K562 (cell line): ENCODE results near the gene SPACA9. TPM values are rescaled to one million over a fixed set of nuclear protein-coding genes. Genes with fewer than 3 reads are reported as not detected.

Experiments
- BRD9 ChIP-seq: fragments of 450-650 bp; IDR thresholded peaks from 2 replicates; pipeline ENCODE4 v1.6.1; 2018; ENCODE audit warnings: low read depth; ENCODE audit not compliant: partially characterized antibody
- DPF2 ChIP-seq: fragments of 450-650 bp; IDR thresholded peaks from 2 replicates; pipeline ENCODE4 v1.6.1; 2016
- E2F4 ChIP-seq: sonication (generic); formaldehyde crosslinking; IDR thresholded peaks from 2 replicates; pipeline ENCODE4 v1.8.0; 2022; ENCODE audit warnings: mild to moderate bottlenecking, low read depth, missing genetic modification reagents
- ELF1 ChIP-seq: fragments of 200-800 bp; sonication (Bioruptor generic); IDR thresholded peaks from 2 replicates; pipeline ENCODE4 v1.6.1; 2016; ENCODE audit warnings: missing genetic modification characterization, missing compliant biosample characterization
- EZH2 ChIP-seq: IDR thresholded peaks from 2 replicates; pipeline ENCODE4 v1.6.1; 2012; ENCODE audit warnings: low read depth, mild to moderate bottlenecking, inconsistent platforms, low read length, borderline replicate concordance
- FOXK1 ChIP-seq: sonication (generic); formaldehyde crosslinking; IDR thresholded peaks from 2 replicates; pipeline ENCODE4 v1.8.0; 2022; ENCODE audit warnings: missing genetic modification reagents, mild to moderate bottlenecking, borderline replicate concordance
- GTF2E2 ChIP-seq: fragments of 200-800 bp; sonication (Bioruptor generic); IDR thresholded peaks from 2 replicates; pipeline ENCODE4 v1.6.1; 2016; ENCODE audit warnings: missing genetic modification characterization, missing compliant biosample characterization
- ILK ChIP-seq: fragments of 450-650 bp; IDR thresholded peaks from 2 replicates; pipeline ENCODE4 v1.6.1; 2016; ENCODE audit warnings: missing genetic modification characterization, low read depth, mild to moderate bottlenecking, missing compliant biosample characterization, moderate library complexity, borderline replicate concordance
- L3MBTL2 ChIP-seq: fragments of 450-650 bp; IDR thresholded peaks from 2 replicates; pipeline ENCODE4 v1.6.1; 2016; ENCODE audit warnings: mild to moderate bottlenecking, moderate library complexity
- LARP7 ChIP-seq: fragments of 450-650 bp; IDR thresholded peaks from 2 replicates; pipeline ENCODE4 v1.6.1; 2016
- MAFK ChIP-seq: IDR thresholded peaks from 2 replicates; pipeline ENCODE4 v1.6.1; 2011; ENCODE audit warnings: low read length, improper control_type of control experiment
- MTA1 ChIP-seq: fragments of 450-650 bp; IDR thresholded peaks from 2 replicates; pipeline ENCODE4 v1.6.1; 2017; ENCODE audit warnings: borderline replicate concordance
- NFRKB ChIP-seq: fragments of 450-650 bp; IDR thresholded peaks from 2 replicates; pipeline ENCODE4 v1.6.1; 2016; ENCODE audit warnings: low read depth
- NR2F6 ChIP-seq: fragments of 450-650 bp; formaldehyde crosslinking; IDR thresholded peaks from 2 replicates; pipeline ENCODE4 v1.4.0; 2020; ENCODE audit warnings: mild to moderate bottlenecking
- POLR2B ChIP-seq: fragments of 450-650 bp; IDR thresholded peaks from 2 replicates; pipeline ENCODE4 v1.6.1; 2018; ENCODE audit warnings: low read depth; ENCODE audit not compliant: partially characterized antibody
- RUNX1 ChIP-seq: sonication (generic); IDR thresholded peaks from 2 replicates; pipeline ENCODE4 v1.6.1; 2016; ENCODE audit warnings: antibody characterized with exemption, low read depth
- SRSF9 ChIP-seq: fragments of 200-400 bp; formaldehyde crosslinking; IDR thresholded peaks from 2 replicates; pipeline ENCODE4 v1.6.1; 2017; ENCODE audit warnings: low read depth, low read length, borderline replicate concordance
- WHSC1 ChIP-seq: IDR thresholded peaks from one replicate; pipeline ENCODE4 v1.6.1; 2012; ENCODE audit warnings: low read length, control low read depth, inconsistent platforms
- ZC3H4 ChIP-seq: sonication (generic); formaldehyde crosslinking; IDR thresholded peaks from 2 replicates; pipeline ENCODE4 v1.9.0; 2021; ENCODE audit warnings: missing genetic modification reagents, borderline replicate concordance
- ZNF140 ChIP-seq: fragments of 250-450 bp; sonication (Bioruptor Pico); IDR thresholded peaks from 2 replicates; pipeline ENCODE4 v1.8.0; 2021; ENCODE audit warnings: moderate library complexity, mild to moderate bottlenecking, inconsistent platforms
- ZNF184 ChIP-seq: sonication (generic); formaldehyde crosslinking; IDR thresholded peaks from 2 replicates; pipeline ENCODE4 v1.5.0; 2020; ENCODE audit warnings: missing genetic modification reagents
- polyA plus RNA-seq, 8 experiments: library from polyadenylated mRNA; depleted of rRNA in 4 of 8; stranded (reverse) in 5 of 8; unstranded in 3 of 8; fragments of >200 nt; fragmentation: Nextera tagmentation in 2 of 8; fragmentation: Illumina TruSeq in 1 of 8; extraction: Ambion mirVana in 2 of 8; extraction: Trizol in 1 of 8; gene quantifications; 2 replicates each; pipeline versions ENCODE4 v1.2.1 to v1.2.3, GENCODE V29; 2011 to 2014; ENCODE audit warnings: inconsistent platforms in 1 of 8, missing spikeins in 1 of 8
- total RNA-seq, 7 experiments: library from RNA; depleted of rRNA in 6 of 7; stranded (reverse); fragments of >200 nt in 6 of 7; fragmentation: Illumina TruSeq in 2 of 7; extraction: Trizol in 2 of 7; gene quantifications; 2 replicates each; pipeline versions ENCODE4 v1.2.1 to v1.2.3, GENCODE V29; 2011 to 2021; ENCODE audit warnings: low replicate concordance in 1 of 7
- TF ChIP-seq, protein P1 (sequence below): fragments of 450-650 bp; formaldehyde crosslinking; IDR thresholded peaks from 2 replicates; pipeline ENCODE4 v1.4.0; 2020; ENCODE audit warnings: mild to moderate bottlenecking, moderate library complexity
- TF ChIP-seq, protein P2 (sequence below): sonication (generic); formaldehyde crosslinking; IDR thresholded peaks from 2 replicates; pipeline ENCODE4 v1.8.0; 2022; ENCODE audit warnings: mild to moderate bottlenecking, missing genetic modification reagents

The SPACA9 gene
- total and polyA plus RNA-seq, 9 of the 15 experiments (the other 6 are each of a cell fraction or from before 2014, with no cell fraction given), result 0.06 to 0.51 (median 0.36) TPM

DNA sequence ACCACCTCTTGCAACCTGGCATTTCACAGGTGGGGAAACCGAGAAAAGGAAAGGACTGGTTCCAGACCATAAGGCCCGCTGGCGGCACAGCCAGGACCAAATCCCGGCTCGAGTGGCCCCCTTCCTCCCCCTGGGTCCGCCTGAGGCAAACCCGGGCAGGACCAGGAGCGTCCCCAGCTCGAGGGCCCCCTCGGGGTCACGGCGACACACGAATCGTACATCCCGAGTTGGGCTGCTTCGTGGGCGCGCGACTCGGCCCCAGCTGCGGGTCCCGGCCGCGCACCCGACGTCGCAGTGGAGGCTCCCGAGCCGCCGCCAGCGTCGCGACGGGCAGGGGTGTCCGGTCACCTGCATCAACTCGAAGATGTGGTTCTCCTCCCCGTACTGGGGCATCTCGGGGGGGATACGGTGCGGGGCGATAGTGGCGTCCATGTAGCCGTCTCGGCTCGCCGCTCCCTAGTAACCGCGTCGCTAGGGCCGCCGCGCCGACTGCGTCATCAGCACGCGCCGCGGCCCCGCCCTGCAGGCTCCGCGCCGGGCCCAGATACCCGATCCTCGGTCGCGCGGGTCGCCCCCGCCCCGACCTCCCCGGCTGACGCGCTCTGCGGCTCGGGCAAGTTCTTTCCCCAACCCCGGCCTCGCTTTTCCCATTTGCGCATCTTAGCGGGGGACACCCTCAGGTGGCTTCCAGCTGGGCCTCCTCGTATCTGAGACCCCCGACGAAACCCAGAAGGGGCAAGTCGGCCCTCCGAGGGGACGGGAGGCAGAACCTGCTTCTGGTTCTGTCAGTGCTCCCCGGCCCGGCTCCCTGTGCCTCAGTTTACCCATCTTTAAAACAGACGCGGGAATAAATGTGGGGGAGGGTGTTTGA, 639 bp upstream of the SPACA9 start, which contains the start of gene AK8 (continued):
- TF ChIP-seq NR2F6 (CRISPR knock-in tag), result no peak
- TF ChIP-seq FOXK1 (CRISPR knock-in tag), result no peak
- TF ChIP-seq RUNX1, result no peak
- peak; percentile 97 for TF ChIP-seq MTA1
- no peak for TF ChIP-seq ILK
- TF ChIP-seq WHSC1, result no peak
- TF ChIP-seq E2F4 (CRISPR knock-in tag), result no peak
- peak; percentile 49 for TF ChIP-seq L3MBTL2
- 0 out of 2 replicates have a peak, but pooled peaks have one; percentile 48 for TF ChIP-seq LARP7
- no peak for TF ChIP-seq EZH2
- TF ChIP-seq NFRKB, result no peak
- TF ChIP-seq ELF1 (tag), result no peak
- TF ChIP-seq ZC3H4 (CRISPR knock-in tag), result no peak
- TF ChIP-seq BRD9, result no peak
- TF ChIP-seq ZNF184 (CRISPR knock-in tag), result no peak
- no peak for TF ChIP-seq MAFK
- no peak for TF ChIP-seq DPF2
- TF ChIP-seq, protein P1, sequence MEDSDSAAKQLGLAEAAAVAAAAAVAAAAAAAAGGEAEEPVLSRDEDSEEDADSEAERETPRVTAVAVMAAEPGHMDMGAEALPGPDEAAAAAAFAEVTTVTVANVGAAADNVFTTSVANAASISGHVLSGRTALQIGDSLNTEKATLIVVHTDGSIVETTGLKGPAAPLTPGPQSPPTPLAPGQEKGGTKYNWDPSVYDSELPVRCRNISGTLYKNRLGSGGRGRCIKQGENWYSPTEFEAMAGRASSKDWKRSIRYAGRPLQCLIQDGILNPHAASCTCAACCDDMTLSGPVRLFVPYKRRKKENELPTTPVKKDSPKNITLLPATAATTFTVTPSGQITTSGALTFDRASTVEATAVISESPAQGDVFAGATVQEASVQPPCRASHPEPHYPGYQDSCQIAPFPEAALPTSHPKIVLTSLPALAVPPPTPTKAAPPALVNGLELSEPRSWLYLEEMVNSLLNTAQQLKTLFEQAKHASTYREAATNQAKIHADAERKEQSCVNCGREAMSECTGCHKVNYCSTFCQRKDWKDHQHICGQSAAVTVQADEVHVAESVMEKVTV, result no peak
- TF ChIP-seq ZNF140 (CRISPR knock-in tag), result no peak
- TF ChIP-seq SRSF9, result no peak
- no peak for TF ChIP-seq GTF2E2 (tag)
- peak; percentile 31 for TF ChIP-seq POLR2B
- TF ChIP-seq, protein P2, sequence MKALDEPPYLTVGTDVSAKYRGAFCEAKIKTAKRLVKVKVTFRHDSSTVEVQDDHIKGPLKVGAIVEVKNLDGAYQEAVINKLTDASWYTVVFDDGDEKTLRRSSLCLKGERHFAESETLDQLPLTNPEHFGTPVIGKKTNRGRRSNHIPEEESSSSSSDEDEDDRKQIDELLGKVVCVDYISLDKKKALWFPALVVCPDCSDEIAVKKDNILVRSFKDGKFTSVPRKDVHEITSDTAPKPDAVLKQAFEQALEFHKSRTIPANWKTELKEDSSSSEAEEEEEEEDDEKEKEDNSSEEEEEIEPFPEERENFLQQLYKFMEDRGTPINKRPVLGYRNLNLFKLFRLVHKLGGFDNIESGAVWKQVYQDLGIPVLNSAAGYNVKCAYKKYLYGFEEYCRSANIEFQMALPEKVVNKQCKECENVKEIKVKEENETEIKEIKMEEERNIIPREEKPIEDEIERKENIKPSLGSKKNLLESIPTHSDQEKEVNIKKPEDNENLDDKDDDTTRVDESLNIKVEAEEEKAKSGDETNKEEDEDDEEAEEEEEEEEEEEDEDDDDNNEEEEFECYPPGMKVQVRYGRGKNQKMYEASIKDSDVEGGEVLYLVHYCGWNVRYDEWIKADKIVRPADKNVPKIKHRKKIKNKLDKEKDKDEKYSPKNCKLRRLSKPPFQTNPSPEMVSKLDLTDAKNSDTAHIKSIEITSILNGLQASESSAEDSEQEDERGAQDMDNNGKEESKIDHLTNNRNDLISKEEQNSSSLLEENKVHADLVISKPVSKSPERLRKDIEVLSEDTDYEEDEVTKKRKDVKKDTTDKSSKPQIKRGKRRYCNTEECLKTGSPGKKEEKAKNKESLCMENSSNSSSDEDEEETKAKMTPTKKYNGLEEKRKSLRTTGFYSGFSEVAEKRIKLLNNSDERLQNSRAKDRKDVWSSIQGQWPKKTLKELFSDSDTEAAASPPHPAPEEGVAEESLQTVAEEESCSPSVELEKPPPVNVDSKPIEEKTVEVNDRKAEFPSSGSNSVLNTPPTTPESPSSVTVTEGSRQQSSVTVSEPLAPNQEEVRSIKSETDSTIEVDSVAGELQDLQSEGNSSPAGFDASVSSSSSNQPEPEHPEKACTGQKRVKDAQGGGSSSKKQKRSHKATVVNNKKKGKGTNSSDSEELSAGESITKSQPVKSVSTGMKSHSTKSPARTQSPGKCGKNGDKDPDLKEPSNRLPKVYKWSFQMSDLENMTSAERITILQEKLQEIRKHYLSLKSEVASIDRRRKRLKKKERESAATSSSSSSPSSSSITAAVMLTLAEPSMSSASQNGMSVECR (CRISPR knock-in tag), result peak; percentile 98
